Measurements from ENCODE around the gene CD82. TPM values are rescaled to one million over a fixed set of nuclear protein-coding genes. Genes with fewer than 3 reads are reported as not detected.

Gene CD82
- total RNA-seq, 1 experiment from 2014 or later: 4.5 TPM

DNA sequence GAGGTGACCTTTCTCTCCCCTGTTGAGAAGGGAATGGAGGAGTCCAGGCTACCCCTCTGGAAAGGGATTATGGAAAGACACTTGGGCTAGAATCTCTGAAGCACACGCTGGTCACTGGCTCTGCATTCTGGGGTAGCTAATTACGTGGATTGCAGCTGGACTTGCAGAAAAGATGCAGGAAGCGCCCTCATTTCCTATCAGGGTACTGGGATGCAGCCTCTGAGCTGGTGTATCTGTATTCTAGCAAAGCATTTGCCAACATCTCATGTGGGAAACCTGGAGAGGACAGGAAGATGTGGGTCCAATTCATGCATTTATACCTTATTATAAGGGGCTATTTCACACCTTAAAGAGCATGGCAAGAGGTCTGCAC is 44.3 kb downstream of the CD82 start:
- Histone ChIP-seq H3K9me3 (ENCODE audit: control insufficient read depth, low read depth, low read length) (no peaks in the 10 kb centered on the region), H2BK12ac (ENCODE audit: insufficient read length, low read depth, low read length) (no peak overlapping the region), H3K4ac (ENCODE audit: low read depth, low read length) (no peak overlapping the region), H3K56ac (ENCODE audit: insufficient read length, low read depth, low read length) (no peak overlapping the region), H4K8ac (replicated peaks; ENCODE audit: insufficient read length, low read depth, low read length) (no peak overlapping the region), H2AFZ (ENCODE audit: low read length) (no peak overlapping the region), H2BK5ac (ENCODE audit: insufficient read length, low read length) (no peak overlapping the region), H3K79me2 (ENCODE audit: insufficient read depth, low read length) (no peaks in the 10 kb centered on the region), H4K91ac (ENCODE audit: insufficient read length, low read depth, low read length) (no peak overlapping the region), H3K23me2 (ENCODE audit: insufficient read length, low read depth, low read length, poor library complexity, severe bottlenecking) (no peaks in the 10 kb centered on the region), H3K27ac (ENCODE audit: insufficient read length, low read depth, low read length) (no peak overlapping the region), H3K79me1 (ENCODE audit: insufficient read depth, low read depth, low read length, poor library complexity, severe bottlenecking) (no peaks in the 10 kb centered on the region), H3K14ac (ENCODE audit: insufficient read depth, low read length) (no peak overlapping the region), H3K27me3 (ENCODE audit: insufficient read depth, low read length) (no peaks in the 10 kb centered on the region), H3K18ac (ENCODE audit: insufficient read length, low read depth, low read length) (no peak overlapping the region), H2BK120ac (ENCODE audit: low read depth, low read length, poor library complexity, severe bottlenecking) (no peak overlapping the region), H2BK15ac (ENCODE audit: low read depth, low read length) (no peak overlapping the region), H3K4me2 (ENCODE audit: insufficient read depth, insufficient read length, low read length) (no peak overlapping the region), H3K23ac (ENCODE audit: insufficient read length, low read depth, low read length) (no peak overlapping the region), H2BK20ac (ENCODE audit: low read depth, low read length, poor library complexity, severe bottlenecking) (no peak overlapping the region), H3K4me1 (ENCODE audit: insufficient read depth, low read length) (no peaks in the 10 kb centered on the region), H3T11ph (ENCODE audit: low read length) (no peak overlapping the region), H4K5ac (ENCODE audit: insufficient read length, low read depth, low read length) (no peak overlapping the region), H4K20me1 (ENCODE audit: control insufficient read depth, insufficient read depth, insufficient read length) (no peaks in the 10 kb centered on the region), H3K9ac (ENCODE audit: extremely low read depth, insufficient read length, low read length) (no peak overlapping the region), H2AK5ac (ENCODE audit: insufficient read length, low read length) (no peak overlapping the region)
- Mint-ChIP-seq H3K27ac (no peak overlapping the region), H3K4me1 (peaks cover 4 to 8% of the 10 kb centered on the region in 2 experiments; a peak in 3 of 4 replicates), H3K27me3 (ENCODE audit: low read depth) (peaks cover 7% of the 10 kb centered on the region; the same call in 1 of the 2 replicates), H3K36me3 (ENCODE audit: insufficient read depth in 1 of 3, low read depth in 3 of 3) (no peaks in the 10 kb centered on the region), H3K4me3 (no peak overlapping the region), H3K9me3 (no peaks in the 10 kb centered on the region)
- no CpG with 5 or more reads among the region's 3 CpGs for WGBS (ENCODE audit: extremely low coverage, insufficient read length, low lambda C conversion rate)
- DNase-seq: no peak
- TF ChIP-seq, protein P1, sequence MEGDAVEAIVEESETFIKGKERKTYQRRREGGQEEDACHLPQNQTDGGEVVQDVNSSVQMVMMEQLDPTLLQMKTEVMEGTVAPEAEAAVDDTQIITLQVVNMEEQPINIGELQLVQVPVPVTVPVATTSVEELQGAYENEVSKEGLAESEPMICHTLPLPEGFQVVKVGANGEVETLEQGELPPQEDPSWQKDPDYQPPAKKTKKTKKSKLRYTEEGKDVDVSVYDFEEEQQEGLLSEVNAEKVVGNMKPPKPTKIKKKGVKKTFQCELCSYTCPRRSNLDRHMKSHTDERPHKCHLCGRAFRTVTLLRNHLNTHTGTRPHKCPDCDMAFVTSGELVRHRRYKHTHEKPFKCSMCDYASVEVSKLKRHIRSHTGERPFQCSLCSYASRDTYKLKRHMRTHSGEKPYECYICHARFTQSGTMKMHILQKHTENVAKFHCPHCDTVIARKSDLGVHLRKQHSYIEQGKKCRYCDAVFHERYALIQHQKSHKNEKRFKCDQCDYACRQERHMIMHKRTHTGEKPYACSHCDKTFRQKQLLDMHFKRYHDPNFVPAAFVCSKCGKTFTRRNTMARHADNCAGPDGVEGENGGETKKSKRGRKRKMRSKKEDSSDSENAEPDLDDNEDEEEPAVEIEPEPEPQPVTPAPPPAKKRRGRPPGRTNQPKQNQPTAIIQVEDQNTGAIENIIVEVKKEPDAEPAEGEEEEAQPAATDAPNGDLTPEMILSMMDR (conservative IDR thresholded peaks at IDR 0.05): no peak
